Neuronal stem cell (in vitro differentiated cells): ENCODE measurements around the gene NAV2.

Experiments
- DNase-seq: peaks from one replicate; pipeline ENCODE4 v3.0.0-alpha.2; 2013; ENCODE audit warnings: low spot score
- H2AFZ ChIP-seq: one replicate; pipeline ENCODE4 v1.6.1; 2013; ENCODE audit warnings: mild to moderate bottlenecking, low read length, inconsistent platforms
- H2AK5ac ChIP-seq: 2 replicates; pipeline ENCODE4 v1.6.1; 2013; ENCODE audit warnings: low read depth, mild to moderate bottlenecking, inconsistent platforms, low read length, moderate library complexity, mixed read lengths
- H2BK120ac ChIP-seq: 2 replicates; pipeline ENCODE4 v1.6.1; 2013; ENCODE audit warnings: low read depth, mild to moderate bottlenecking, inconsistent platforms, low read length, moderate library complexity, mixed read lengths
- H2BK12ac ChIP-seq: one replicate; pipeline ENCODE4 v1.6.1; 2013; ENCODE audit warnings: low read length, inconsistent platforms
- H2BK15ac ChIP-seq: 2 replicates; pipeline ENCODE4 v1.6.1; 2013; ENCODE audit warnings: mild to moderate bottlenecking, low read length, inconsistent platforms, mixed read lengths
- H2BK5ac ChIP-seq: one replicate; pipeline ENCODE4 v1.6.1; 2013; ENCODE audit warnings: inconsistent platforms, mild to moderate bottlenecking, low read length, moderate library complexity
- H3K14ac ChIP-seq: one replicate; pipeline ENCODE4 v1.6.1; 2013; ENCODE audit warnings: low read length, inconsistent platforms
- H3K18ac ChIP-seq: 2 replicates; pipeline ENCODE4 v1.6.1; 2013; ENCODE audit warnings: low read length, inconsistent platforms
- H3K23ac ChIP-seq: 2 replicates; pipeline ENCODE4 v1.6.1; 2013; ENCODE audit warnings: low read depth, mild to moderate bottlenecking, mixed read lengths, low read length, inconsistent platforms; ENCODE audit not compliant: poor library complexity
- H3K27ac ChIP-seq: replicated peaks from 3 replicates; pipeline ENCODE4 v1.5.1; 2013; ENCODE audit warnings: low read length, inconsistent platforms
- H3K27me3 ChIP-seq, 3 experiments: 2 replicates each; pipeline ENCODE4 v1.6.1; 2013; ENCODE audit warnings: low read length in 3 of 3, mild to moderate bottlenecking in 2 of 3, inconsistent platforms in 1 of 3, low read depth in 1 of 3, mixed read lengths in 1 of 3, moderate library complexity in 1 of 3; ENCODE audit not compliant: control insufficient read depth in 3 of 3, insufficient read depth in 3 of 3
- H3K36me3 ChIP-seq, 2 donors: replicated peaks in 1 of 2; 2 replicates each; pipeline ENCODE4 v1.6.1; 2013; ENCODE audit warnings: low read length in 2 of 2; ENCODE audit not compliant: control insufficient read depth in 2 of 2, insufficient read depth in 2 of 2
- H3K4ac ChIP-seq: 2 replicates; pipeline ENCODE4 v1.6.1; 2013; ENCODE audit warnings: inconsistent platforms, mild to moderate bottlenecking, low read length, moderate library complexity
- H3K4me1 ChIP-seq, 2 donors: 1 replicate in 1 of 2; 2 replicates in 1 of 2; pipeline ENCODE4 v1.6.1; 2013; ENCODE audit warnings: low read length in 2 of 2, low read depth in 1 of 2; ENCODE audit not compliant: control insufficient read depth in 2 of 2, insufficient read depth in 1 of 2
- H3K4me2 ChIP-seq: one replicate; pipeline ENCODE4 v1.6.1; 2013; ENCODE audit warnings: mild to moderate bottlenecking, low read length, inconsistent platforms; ENCODE audit not compliant: insufficient read depth, poor library complexity, severe bottlenecking
- H3K4me3 ChIP-seq, 2 donors: 2 replicates each; pipeline ENCODE4 v1.5.1; 2013; ENCODE audit warnings: low read length in 2 of 2, mild to moderate bottlenecking in 2 of 2, inconsistent platforms in 1 of 2, moderate library complexity in 1 of 2
- H3K79me1 ChIP-seq: one replicate; pipeline ENCODE4 v1.6.1; 2013; ENCODE audit warnings: low read depth, mild to moderate bottlenecking, inconsistent platforms, low read length, moderate library complexity
- H3K9ac ChIP-seq: one replicate; pipeline ENCODE4 v1.6.1; 2013; ENCODE audit warnings: mild to moderate bottlenecking, low read depth, low read length, inconsistent platforms; ENCODE audit not compliant: poor library complexity
- H3K9me3 ChIP-seq, 2 donors: replicated peaks in 1 of 2; 2 replicates each; pipeline versions ENCODE3 to v1.6.1; 2013; ENCODE audit warnings: low read length in 2 of 2, mild to moderate bottlenecking in 2 of 2, inconsistent platforms in 1 of 2, low read depth in 1 of 2, mixed read lengths in 1 of 2, moderate library complexity in 1 of 2; ENCODE audit not compliant: control insufficient read depth in 2 of 2, insufficient read depth in 1 of 2
- H4K8ac ChIP-seq: one replicate; pipeline ENCODE4 v1.6.1; 2013; ENCODE audit warnings: low read depth, mild to moderate bottlenecking, inconsistent platforms, low read length, moderate library complexity
- H4K91ac ChIP-seq: one replicate; pipeline ENCODE4 v1.6.1; 2013; ENCODE audit warnings: low read length, low read depth, mild to moderate bottlenecking, inconsistent platforms; ENCODE audit not compliant: poor library complexity
- WGBS, 2 donors: extraction: QIAGEN DNeasy Blood & Tissue Kit; methylation state at CpG; one replicate each; pipeline ENCODE4 v1.1.7; 2013; ENCODE audit warnings: missing lambda C conversion rate in 2 of 2, mixed read lengths in 1 of 2; ENCODE audit not compliant: insufficient read length in 2 of 2, insufficient replicate concordance in 1 of 2; ENCODE audit errors: extremely low coverage in 2 of 2; 5-methylcytosine and 5-hydroxymethylcytosine counted together

Gene NAV2

DNA sequence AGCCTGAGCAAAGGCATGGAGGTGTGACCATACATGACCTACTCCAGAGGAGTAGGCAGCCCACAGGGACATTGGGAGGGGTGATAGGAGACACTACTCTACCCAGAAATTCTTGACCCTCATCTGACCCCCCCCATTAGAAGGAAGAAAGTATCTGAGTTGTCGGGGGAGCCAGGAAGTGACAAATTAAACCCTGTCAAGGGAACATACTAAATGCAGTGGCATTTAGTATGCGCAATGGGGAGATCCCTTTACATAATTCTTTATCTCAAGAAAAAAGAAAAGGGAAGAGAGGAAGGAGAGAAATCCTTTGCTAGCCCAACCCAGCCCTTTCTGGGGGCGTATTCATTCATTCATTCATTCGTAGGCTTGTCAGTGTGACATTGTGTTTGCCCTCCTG, 58.8 kb downstream of the NAV2 start:
- no peak overlapping the region for H4K91ac ChIP-seq
- H3K9me3 ChIP-seq = no peaks in the 10 kb centered on the region
- no peak overlapping the region for H3K9ac ChIP-seq
- peaks cover 16 to 38% of the 10 kb centered on the region in 2 donors for H3K4me1 ChIP-seq
- DNase-seq = no peak
- H3K36me3 ChIP-seq = no peaks in the 10 kb centered on the region
- H2BK15ac ChIP-seq = no peak overlapping the region
- H3K18ac ChIP-seq = no peak overlapping the region
- H3K4me3 ChIP-seq = no peak overlapping the region
- H2BK120ac ChIP-seq = no peak overlapping the region
- no peak overlapping the region for H3K4ac ChIP-seq
- no peak overlapping the region for H2BK5ac ChIP-seq
- H3K27ac ChIP-seq = no peak overlapping the region
- H2AK5ac ChIP-seq = no peak overlapping the region
- WGBS, 2 donors = no CpG with 5 or more reads among the region's 4 CpGs
- H2AFZ ChIP-seq = no peak overlapping the region
- H4K8ac ChIP-seq = no peak overlapping the region
- H3K14ac ChIP-seq = no peak overlapping the region
- H3K79me1 ChIP-seq = no peaks in the 10 kb centered on the region
- no peaks in the 10 kb centered on the region for H3K27me3 ChIP-seq
- H3K23ac ChIP-seq = no peak overlapping the region
- no peak overlapping the region for H3K4me2 ChIP-seq
- H2BK12ac ChIP-seq = no peak overlapping the region

DNA sequence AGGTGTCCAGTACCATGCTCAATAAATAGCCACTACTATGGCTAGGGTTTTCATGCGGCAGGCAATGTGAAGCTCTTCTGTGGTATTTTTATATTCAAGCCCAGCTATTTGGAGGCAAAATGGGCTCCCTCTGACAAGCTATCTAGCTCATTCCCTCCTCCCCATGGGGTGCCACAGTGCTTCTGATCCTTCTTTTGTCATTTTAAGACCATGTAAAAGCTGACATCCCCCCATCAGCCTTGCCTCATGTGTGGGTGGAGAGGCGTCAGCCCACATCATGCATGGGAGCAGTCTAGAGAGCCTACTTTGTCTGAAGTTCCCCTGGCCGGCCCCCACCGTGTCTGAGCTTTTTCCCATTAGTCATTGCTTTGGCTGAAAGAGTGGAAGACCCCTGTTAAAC, 59.8 kb downstream of the NAV2 start:
- no peak overlapping the region for H2BK120ac ChIP-seq
- no peaks in the 10 kb centered on the region for H3K36me3 ChIP-seq
- no peak overlapping the region for H3K14ac ChIP-seq
- no peak overlapping the region for H2BK12ac ChIP-seq
- H3K9me3 ChIP-seq = no peaks in the 10 kb centered on the region
- no CpG with 5 or more reads among the region's 4 CpGs for WGBS, 2 donors
- no peaks in the 10 kb centered on the region for H3K27me3 ChIP-seq
- no peak overlapping the region for H2AFZ ChIP-seq
- H3K4me3 ChIP-seq = no peak overlapping the region
- H3K9ac ChIP-seq = no peak overlapping the region
- H2BK5ac ChIP-seq = no peak overlapping the region
- no peak overlapping the region for H3K4ac ChIP-seq
- no peak overlapping the region for H4K91ac ChIP-seq
- no peak overlapping the region for H3K23ac ChIP-seq
- H2BK15ac ChIP-seq = no peak overlapping the region
- H3K79me1 ChIP-seq = no peaks in the 10 kb centered on the region
- no peak overlapping the region for H4K8ac ChIP-seq
- no peak overlapping the region for H2AK5ac ChIP-seq
- peaks cover 19 to 41% of the 10 kb centered on the region in 2 donors for H3K4me1 ChIP-seq
- no peak overlapping the region for H3K27ac ChIP-seq
- no peak overlapping the region for H3K18ac ChIP-seq
- no peak for DNase-seq
- no peak overlapping the region for H3K4me2 ChIP-seq

DNA sequence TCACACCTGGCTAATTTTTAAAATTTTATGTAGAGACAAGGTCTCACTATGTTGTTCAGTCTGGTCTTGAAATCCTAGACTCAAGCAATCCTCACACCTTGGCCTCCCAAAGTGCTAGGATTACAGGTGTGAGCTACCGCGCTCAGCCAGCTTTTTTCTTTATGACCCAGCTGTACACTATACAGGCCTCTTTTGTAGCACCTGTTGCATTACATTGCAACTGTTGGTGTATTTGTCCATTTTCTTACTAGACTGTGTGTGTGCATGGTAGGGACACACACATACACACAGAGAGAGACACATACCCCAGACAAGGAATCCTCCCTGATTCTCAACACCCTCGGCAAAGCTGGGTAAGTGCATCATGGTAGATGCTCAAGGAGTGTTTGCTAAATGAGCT, 61.7 kb downstream of the NAV2 start:
- no peak overlapping the region for H3K4ac ChIP-seq
- H3K9me3 ChIP-seq = no peaks in the 10 kb centered on the region
- no peak overlapping the region for H4K8ac ChIP-seq
- WGBS, 2 donors = no CpG with 5 or more reads among the region's 3 CpGs
- no peak overlapping the region for H3K9ac ChIP-seq
- no peak overlapping the region for H3K23ac ChIP-seq
- no peak overlapping the region for H3K4me2 ChIP-seq
- no peak overlapping the region for H2BK5ac ChIP-seq
- H3K4me1 ChIP-seq = peaks cover 27 to 52% of the 10 kb centered on the region in 2 donors
- no peak overlapping the region for H4K91ac ChIP-seq
- no peaks in the 10 kb centered on the region for H3K36me3 ChIP-seq
- no peak overlapping the region for H2BK12ac ChIP-seq
- no peak overlapping the region for H3K18ac ChIP-seq
- no peak overlapping the region for H3K27ac ChIP-seq
- H2AFZ ChIP-seq = no peak overlapping the region
- no peak overlapping the region for H3K14ac ChIP-seq
- no peak overlapping the region for H2BK120ac ChIP-seq
- DNase-seq = no peak
- no peaks in the 10 kb centered on the region for H3K27me3 ChIP-seq
- no peak overlapping the region for H2AK5ac ChIP-seq
- H2BK15ac ChIP-seq = no peak overlapping the region
- no peak overlapping the region for H3K4me3 ChIP-seq
- H3K79me1 ChIP-seq = no peaks in the 10 kb centered on the region

DNA sequence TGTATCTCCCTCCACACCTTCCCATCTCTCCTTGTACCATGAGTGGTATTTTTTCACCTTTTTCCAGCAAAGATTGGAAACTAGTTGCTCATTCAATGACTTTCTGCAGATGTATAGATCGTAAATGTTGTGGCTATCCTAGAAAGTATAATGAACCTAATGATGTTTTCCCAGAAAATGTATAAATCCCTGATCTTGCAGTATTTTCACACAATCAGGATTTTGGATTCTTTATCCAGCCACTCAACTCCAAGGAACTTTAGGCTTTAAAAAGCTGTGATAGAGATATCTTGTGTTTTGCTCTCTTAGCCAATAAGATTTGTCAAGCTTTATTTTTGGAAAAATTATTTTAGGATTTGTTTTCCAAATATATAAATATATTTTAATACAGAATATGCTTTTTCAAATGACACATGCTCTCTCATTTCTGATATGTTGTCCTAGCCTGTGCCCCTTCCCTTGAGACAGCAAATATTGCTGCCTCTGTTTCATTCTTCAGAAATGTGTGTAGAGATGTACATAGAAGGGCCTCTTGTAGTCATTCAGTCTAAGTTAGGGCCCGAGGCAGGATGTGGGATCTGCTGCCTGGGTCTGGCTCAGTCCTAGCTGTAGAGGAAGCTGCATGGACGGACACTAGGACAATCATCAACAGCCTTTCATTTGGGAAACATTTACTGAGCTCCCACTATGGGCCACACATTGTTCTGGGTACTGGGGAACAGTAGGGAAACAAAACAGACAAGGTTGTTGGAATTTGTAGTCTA, 62.4 kb downstream of the NAV2 start:
- no peaks in the 10 kb centered on the region for H3K36me3 ChIP-seq
- H3K4me1 ChIP-seq = peaks cover 32 to 48% of the 10 kb centered on the region in 2 donors
- H3K18ac ChIP-seq = no peak overlapping the region

More for the DNA sequence above, 62.4 kb downstream of the NAV2 start:
- Histone ChIP-seq H3K9me3 (no peaks in the 10 kb centered on the region), H2BK15ac (no peak overlapping the region), H4K8ac (no peak overlapping the region), H3K14ac (no peak overlapping the region), H3K27ac (no peak overlapping the region), H2BK12ac (no peak overlapping the region), H3K4me3 (no peak overlapping the region), H2BK5ac (no peak overlapping the region), H4K91ac (no peak overlapping the region), H3K4ac (no peak overlapping the region), H2BK120ac (no peak overlapping the region), H2AFZ (no peak overlapping the region), H3K79me1 (no peaks in the 10 kb centered on the region), H2AK5ac (no peak overlapping the region), H3K23ac (no peak overlapping the region), H3K27me3 (no peaks in the 10 kb centered on the region), H3K4me2 (no peak overlapping the region), H3K9ac (no peak overlapping the region)
- WGBS, 2 donors = no CpG with 5 or more reads among the region's 3 CpGs
- DNase-seq = no peak
